ENCODE data around the gene MAST2.

The MAST2 gene

GRCh38 chr1:45972621-45973020, 169.2 kb downstream of the MAST2 start:
- in situ Hi-C loops (cut with HindIII; ENCODE audit: low pct_unique_long_range_greater_than_20kb, low sequenced_read_pairs) = no loop called here
- TF ChIP-seq JUND (IDR thresholded peaks at IDR 0.05; ENCODE audit: low read depth) = no peak
- no peak for DNase-seq (ENCODE audit: low read depth in 1 of 2, low spot score in 1 of 2)

GRCh38 chr1:45973121-45973520, 169.7 kb downstream of the MAST2 start:
- no peak for DNase-seq (ENCODE audit: low read depth in 1 of 2, low spot score in 1 of 2)
- TF ChIP-seq JUND (IDR thresholded peaks at IDR 0.05; ENCODE audit: low read depth) = no peak
- in situ Hi-C loops (cut with HindIII; ENCODE audit: low pct_unique_long_range_greater_than_20kb, low sequenced_read_pairs) = no loop called here

DNA sequence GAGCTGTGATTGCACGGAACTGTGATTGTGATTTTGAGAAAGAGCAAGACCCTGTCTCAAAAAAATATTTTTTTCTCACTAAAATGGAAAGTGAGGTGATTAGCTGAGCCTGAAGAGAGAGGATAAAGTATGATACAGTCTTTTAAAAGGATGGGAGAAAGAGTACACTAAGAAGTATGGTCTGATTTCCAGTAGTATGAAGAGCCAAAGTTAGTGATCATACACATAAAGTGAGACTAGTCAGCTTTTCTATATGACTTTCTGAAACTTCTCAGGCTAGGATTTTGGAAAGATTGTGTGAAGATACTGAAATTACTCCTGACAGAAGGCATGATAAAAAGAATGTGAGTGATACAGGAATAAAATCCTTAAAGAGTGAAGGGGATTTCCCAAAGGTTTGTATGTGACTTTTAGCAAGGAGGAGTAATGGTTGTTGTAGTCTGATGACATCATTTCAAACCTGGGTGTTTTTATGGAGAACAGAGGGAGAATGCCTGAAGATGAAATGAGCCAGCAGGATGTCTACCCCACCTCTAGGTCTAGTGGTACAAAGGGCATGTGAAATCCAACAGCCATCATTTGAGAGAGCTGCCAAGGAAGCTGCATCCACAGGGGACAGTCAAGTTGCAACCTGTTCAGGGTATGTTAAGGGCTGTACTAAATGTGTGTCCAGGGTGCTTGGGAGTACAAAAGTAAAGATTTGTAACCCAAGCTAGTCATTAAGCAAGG, 171.3 kb downstream of the MAST2 start:
- in situ Hi-C loops (cut with HindIII; ENCODE audit: low pct_unique_long_range_greater_than_20kb, low sequenced_read_pairs) = no loop called here
- no peak for DNase-seq (ENCODE audit: low read depth in 1 of 2, low spot score in 1 of 2)
- no peak for TF ChIP-seq JUND (IDR thresholded peaks at IDR 0.05; ENCODE audit: low read depth)

DNA sequence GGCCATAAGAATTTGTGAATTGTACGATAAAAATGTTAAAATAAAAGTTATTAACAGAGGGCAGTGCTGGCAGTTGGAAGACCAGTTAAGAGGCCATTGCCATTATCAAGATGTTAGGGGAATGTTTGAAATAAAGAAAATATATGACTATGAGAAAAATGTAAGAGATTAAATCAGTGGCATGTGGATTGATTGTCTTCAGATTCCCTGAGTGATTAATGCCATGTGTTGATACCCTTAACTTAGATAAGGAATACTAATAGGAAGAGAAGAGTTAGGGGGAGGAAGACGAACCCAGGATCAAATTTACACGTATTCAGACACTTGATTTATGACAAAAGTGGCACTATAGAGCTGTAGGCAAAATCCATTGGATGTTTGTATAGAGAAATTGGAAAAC, 173.2 kb downstream of the MAST2 start:
- no peak for TF ChIP-seq JUND (IDR thresholded peaks at IDR 0.05; ENCODE audit: low read depth)
- in situ Hi-C loops (cut with HindIII; ENCODE audit: low pct_unique_long_range_greater_than_20kb, low sequenced_read_pairs) = no loop called here
- no peak for DNase-seq (ENCODE audit: low read depth in 1 of 2, low spot score in 1 of 2)

DNA sequence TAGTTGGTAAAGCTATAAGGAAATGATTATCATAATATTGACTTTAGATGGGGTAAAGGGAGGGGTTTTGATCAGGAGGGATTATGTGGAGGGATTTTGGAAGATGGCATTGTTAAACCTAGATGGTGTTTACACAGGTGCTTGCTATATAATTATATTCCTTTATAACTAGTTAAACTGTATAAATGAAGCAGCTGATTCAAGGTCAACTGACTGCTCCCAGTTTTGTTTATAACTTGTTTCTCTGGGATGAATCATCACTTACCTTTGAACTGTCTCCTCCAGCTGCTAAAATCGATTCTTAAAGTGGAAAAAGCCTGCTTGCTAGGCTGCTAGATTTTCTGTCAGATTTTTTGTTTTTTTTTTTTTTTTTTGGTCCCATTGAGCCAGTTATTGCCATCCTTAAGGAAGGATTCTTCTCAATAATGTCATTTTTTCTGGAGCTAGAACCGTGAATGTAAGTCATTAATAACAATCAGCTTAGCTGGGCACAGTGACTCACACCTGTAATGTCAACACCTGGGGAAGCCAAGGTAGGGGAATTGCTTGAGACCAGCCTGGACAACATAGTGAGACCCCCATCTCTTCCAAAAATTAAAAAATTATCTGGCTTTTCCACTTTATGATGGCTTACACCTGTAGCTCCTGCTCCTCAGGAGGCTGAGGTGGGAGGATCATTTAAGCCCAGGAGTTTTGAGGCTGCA, 175.8 kb downstream of the MAST2 start:
- no peak for TF ChIP-seq JUND (IDR thresholded peaks at IDR 0.05; ENCODE audit: low read depth)
- DNase-seq (ENCODE audit: low read depth in 1 of 2, low spot score in 1 of 2) = peak in 1 of 2 experiments; percentile 18
- in situ Hi-C loops (cut with HindIII; ENCODE audit: low pct_unique_long_range_greater_than_20kb, low sequenced_read_pairs) = no loop called here

GRCh38 chr1:45979778-45980176, 176.4 kb downstream of the MAST2 start:
- TF ChIP-seq JUND (IDR thresholded peaks at IDR 0.05; ENCODE audit: low read depth) = no peak
- in situ Hi-C loops (cut with HindIII; ENCODE audit: low pct_unique_long_range_greater_than_20kb, low sequenced_read_pairs) = no loop called here
- no peak for DNase-seq (ENCODE audit: low read depth in 1 of 2, low spot score in 1 of 2)

DNA sequence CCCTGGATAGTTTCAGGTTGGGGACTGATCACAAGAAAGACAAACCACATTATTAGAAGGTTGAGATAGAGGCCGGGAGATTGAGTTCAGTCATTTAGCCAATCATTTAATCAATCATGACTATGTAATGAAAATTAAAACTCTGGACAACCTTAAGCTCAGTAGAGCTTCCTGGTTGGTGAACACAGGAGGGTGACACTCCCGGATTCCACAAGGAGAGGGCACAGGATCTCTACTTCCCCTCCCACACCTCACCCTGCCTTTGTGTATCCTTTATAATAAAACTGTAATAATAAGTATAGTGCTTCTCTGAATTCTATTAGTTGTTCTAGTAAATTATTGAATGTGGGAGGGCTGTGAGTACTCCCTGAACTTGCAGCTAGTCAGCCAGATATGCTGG, 178.9 kb downstream of the MAST2 start:
- DNase-seq (ENCODE audit: low read depth in 1 of 2, low spot score in 1 of 2) = no peak
- TF ChIP-seq JUND (IDR thresholded peaks at IDR 0.05; ENCODE audit: low read depth) = no peak
- in situ Hi-C loops (cut with HindIII; ENCODE audit: low pct_unique_long_range_greater_than_20kb, low sequenced_read_pairs) = no loop called here

DNA sequence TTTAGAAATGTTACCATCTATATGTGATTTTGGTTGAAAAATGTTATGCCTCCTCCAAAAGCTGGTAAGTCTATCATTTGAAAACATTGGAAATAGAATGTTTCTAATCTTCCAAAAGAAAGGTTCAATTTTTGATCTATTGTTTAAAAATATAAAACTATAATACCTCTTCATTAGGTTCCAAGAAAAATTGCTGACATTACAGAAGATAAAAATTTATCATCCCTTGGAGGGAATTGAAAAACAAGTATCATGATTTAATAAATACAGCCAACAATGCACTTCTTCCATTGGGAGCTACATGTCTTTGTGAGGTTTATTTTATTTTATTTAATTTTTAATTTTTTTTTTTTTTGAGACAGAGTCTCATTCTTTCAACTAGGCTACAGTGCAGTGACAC, 180.6 kb downstream of the MAST2 start:
- DNase-seq (ENCODE audit: low read depth in 1 of 2, low spot score in 1 of 2) = no peak
- in situ Hi-C loops (cut with HindIII; ENCODE audit: low pct_unique_long_range_greater_than_20kb, low sequenced_read_pairs) = no loop called here
- TF ChIP-seq JUND (IDR thresholded peaks at IDR 0.05; ENCODE audit: low read depth) = no peak

GRCh38 chr1:45987204-45987603, 183.8 kb downstream of the MAST2 start:
- no peak for TF ChIP-seq JUND (IDR thresholded peaks at IDR 0.05; ENCODE audit: low read depth)
- in situ Hi-C loops (cut with HindIII; ENCODE audit: low pct_unique_long_range_greater_than_20kb, low sequenced_read_pairs) = no loop called here
- DNase-seq (ENCODE audit: low read depth in 1 of 2, low spot score in 1 of 2) = no peak

DNA sequence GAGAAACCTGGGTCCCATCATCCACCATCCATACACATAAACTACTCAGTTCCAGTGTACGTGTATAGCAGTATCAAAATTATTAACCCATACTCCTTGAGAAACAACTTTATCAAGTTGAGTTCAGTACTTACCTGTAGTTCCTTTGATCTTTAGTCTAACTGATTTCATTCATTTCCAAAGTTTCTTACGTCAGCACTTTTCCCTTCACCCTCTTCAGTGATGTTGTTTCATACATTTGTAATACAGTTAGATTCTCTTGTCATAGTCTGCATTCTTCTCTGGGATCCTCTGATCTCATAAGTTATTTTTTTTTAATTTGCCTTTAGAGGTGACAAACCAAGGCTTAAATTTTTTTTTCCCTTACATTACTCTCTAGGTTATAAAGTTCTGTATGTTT, 185.8 kb downstream of the MAST2 start:
- no peak for TF ChIP-seq JUND (IDR thresholded peaks at IDR 0.05; ENCODE audit: low read depth)
- DNase-seq (ENCODE audit: low read depth in 1 of 2, low spot score in 1 of 2) = no peak
- in situ Hi-C loops (cut with HindIII; ENCODE audit: low pct_unique_long_range_greater_than_20kb, low sequenced_read_pairs) = no loop called here

- no peak for DNase-seq (ENCODE audit: low read depth in 1 of 2, low spot score in 1 of 2)
- in situ Hi-C loops (cut with HindIII; ENCODE audit: low pct_unique_long_range_greater_than_20kb, low sequenced_read_pairs) = no loop called here
- TF ChIP-seq JUND (IDR thresholded peaks at IDR 0.05; ENCODE audit: low read depth) = no peak
These were observed 191.0 kb downstream of the MAST2 start for GRCh38 chr1:45994423-45994822.

GRCh38 chr1:45995298-45995697, 191.9 kb downstream of the MAST2 start:
- DNase-seq (ENCODE audit: low read depth in 1 of 2, low spot score in 1 of 2) = no peak
- TF ChIP-seq JUND (IDR thresholded peaks at IDR 0.05; ENCODE audit: low read depth) = no peak
- in situ Hi-C loops (cut with HindIII; ENCODE audit: low pct_unique_long_range_greater_than_20kb, low sequenced_read_pairs) = no loop called here

DNA sequence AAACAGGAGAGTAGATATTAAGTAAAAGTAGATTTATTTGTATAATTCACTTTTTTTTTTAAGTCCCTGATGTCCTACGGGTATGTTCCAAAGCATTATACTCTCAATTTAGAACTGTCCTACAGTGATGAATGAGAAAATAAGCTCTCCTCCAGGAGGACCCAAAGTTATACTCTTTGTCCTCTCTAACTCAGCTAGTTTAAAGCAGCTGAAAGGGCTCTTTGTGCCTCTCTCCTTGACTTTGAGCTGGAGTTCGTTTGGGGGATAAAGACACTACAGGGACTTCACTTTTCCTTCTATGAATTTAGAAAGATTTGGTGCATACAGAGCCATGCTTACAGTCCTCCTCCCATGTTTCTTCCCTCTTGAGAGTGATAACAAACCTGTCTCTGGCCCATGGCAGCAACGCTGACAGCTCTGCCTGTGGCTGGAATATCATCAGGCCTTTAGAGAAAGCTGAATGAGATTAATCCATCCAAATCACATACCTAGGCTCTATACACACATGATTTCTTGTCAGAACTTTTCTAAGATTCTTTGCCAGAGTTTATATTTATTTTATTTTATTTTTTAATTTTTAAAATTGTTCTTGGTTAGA, 194.7 kb downstream of the MAST2 start:
- no peak for DNase-seq (ENCODE audit: low read depth in 1 of 2, low spot score in 1 of 2)
- in situ Hi-C loops (cut with HindIII; ENCODE audit: low pct_unique_long_range_greater_than_20kb, low sequenced_read_pairs) = no loop called here
- no peak for TF ChIP-seq JUND (IDR thresholded peaks at IDR 0.05; ENCODE audit: low read depth)

All from T47D (cell line).